ENCODE data around the gene LIN54.

Gene LIN54

GRCh38 chr4:82891707-82892466 lies 118.7 kb downstream of the LIN54 start:
- DNase-seq (ENCODE audit: low read depth, low spot score): no peak

GRCh38 chr4:82890901-82891706 lies 119.5 kb downstream of the LIN54 start, which contains the start of gene SEC31A:
SEC31A (minus strand) TSS chr4:82891153; CDS start chr4:82881936, 9,217 bp downstream.
- peak; percentile 84 for DNase-seq (ENCODE audit: low read depth, low spot score)

GRCh38 chr4:82890528-82890900 lies 120.1 kb downstream of the LIN54 start:
- no peak for DNase-seq (ENCODE audit: low read depth, low spot score)

GRCh38 chr4:82889287-82889686 lies 121.3 kb downstream of the LIN54 start:
- DNase-seq (ENCODE audit: low read depth, low spot score): no peak

- no peak for DNase-seq (ENCODE audit: low read depth, low spot score)
These were observed 124.3 kb downstream of the LIN54 start for GRCh38 chr4:82886147-82886942.

- DNase-seq (ENCODE audit: low read depth, low spot score): no peak
These were observed 125.2 kb downstream of the LIN54 start for GRCh38 chr4:82885410-82885809.
